Activated CD8-positive, alpha-beta T cell treated with anti-CD3 and anti-CD28 coated beads for 36 hours (primary cell): ENCODE data around the gene GDPGP1. TPM values are rescaled to one million over a fixed set of nuclear protein-coding genes. Genes with fewer than 3 reads are reported as not detected.

Source experiments
- ATAC-seq: fragments of 200-7000 bp; cut with Tn5 transposase; one replicate; pipeline ENCODE4 v1.10.0; 2021; ENCODE audit warnings: mild to moderate bottlenecking, moderate library complexity
- CTCF ChIA-PET: fragments of 350-600 bp; sonication (Branson Sonifier 250); formaldehyde crosslinking; loops from one replicate; lab custom pipeline; 2021; ENCODE audit warnings: antibody characterized with exemption; lab: Charles Lee
- POLR2A ChIA-PET: fragments of 350-600 bp; sonication (Branson Sonifier 250); formaldehyde crosslinking; loops from one replicate; lab custom pipeline; 2021; ENCODE audit warnings: antibody characterized with exemption; lab: Charles Lee
- DNase-seq: peaks from one replicate; pipeline ENCODE4 v3.0.0-alpha.2; 2020
- H3K27ac Mint-ChIP-seq: one replicate; pipeline ENCODE4 v1.8.0; 2021; ENCODE audit warnings: mild to moderate bottlenecking, mixed read lengths
- H3K27me3 Mint-ChIP-seq: one replicate; pipeline ENCODE4 v1.8.0; 2021; ENCODE audit warnings: mixed read lengths
- H3K36me3 Mint-ChIP-seq: one replicate; pipeline ENCODE4 v1.8.0; 2021; ENCODE audit warnings: low read depth, mixed read lengths
- H3K4me1 Mint-ChIP-seq: one replicate; pipeline ENCODE4 v1.8.0; 2021; ENCODE audit warnings: low read depth, mixed read lengths
- H3K4me3 Mint-ChIP-seq: one replicate; pipeline ENCODE4 v1.8.0; 2021; ENCODE audit warnings: mild to moderate bottlenecking, moderate library complexity, mixed read lengths
- H3K9me3 Mint-ChIP-seq: one replicate; pipeline ENCODE4 v1.8.0; 2021; ENCODE audit warnings: mixed read lengths
- intact Hi-C: fragments of 100-400 bp; cut with micrococcal nuclease; formaldehyde crosslinking; loops from one replicate; pipeline ENCODE4 v1.10.0; 2022
- total RNA-seq, 2 experiments: library from RNA; stranded (reverse); gene quantifications; one replicate each; pipeline ENCODE4 v1.2.3, GENCODE V29; 2021
- TF ChIP-seq, protein P1 (sequence below): fragments of 200-600 bp; IDR thresholded peaks from one replicate; pipeline ENCODE4 v1.8.0; 2022; ENCODE audit warnings: antibody characterized with exemption, mild to moderate bottlenecking

GDPGP1 gene
- total RNA-seq, 2 experiments from 2014 or later, result 5.2 to 6.4 TPM

DNA sequence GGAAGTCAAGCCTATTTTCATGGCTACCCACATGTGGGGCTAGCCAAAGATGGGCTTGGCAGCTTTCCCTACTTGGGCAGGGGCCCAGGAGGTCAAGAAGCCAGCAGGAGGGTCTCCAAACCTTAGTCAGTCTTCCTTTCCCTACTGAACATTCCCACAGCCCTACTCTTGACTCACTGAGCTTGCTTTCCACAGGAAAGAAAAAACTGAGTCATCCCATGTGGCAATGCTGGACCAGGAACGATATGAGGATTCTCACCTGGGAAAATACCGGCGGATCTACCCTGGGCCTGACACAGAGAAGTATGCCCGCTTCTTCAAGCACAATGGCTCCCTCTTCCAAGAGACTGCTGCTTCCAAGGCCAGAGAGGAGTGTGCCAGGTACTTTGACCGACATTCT lies 27.8 kb downstream of the GDPGP1 start:
- Mint-ChIP-seq H3K27me3 (no peaks in the 10 kb centered on the region), H3K9me3 (no peaks in the 10 kb centered on the region), H3K36me3 (peaks cover 9% of the 10 kb centered on the region), H3K4me1 (peaks cover 12% of the 10 kb centered on the region), H3K4me3 (no peak overlapping the region), H3K27ac (no peak overlapping the region)
- ChIA-PET CTCF (interaction anchor here (0.8 to 1.7 kb wide), 3 partner anchors 12 to 221 kb away, joined by 3 to 4 read pairs (median 3); no protein-coding TSS in a partner anchor), POLR2A (interaction anchor here (0.9 to 1.0 kb wide), 3 partner anchors 10 to 356 kb away, joined by 3 read pairs; no protein-coding TSS in a partner anchor)
- TF ChIP-seq, protein P1, sequence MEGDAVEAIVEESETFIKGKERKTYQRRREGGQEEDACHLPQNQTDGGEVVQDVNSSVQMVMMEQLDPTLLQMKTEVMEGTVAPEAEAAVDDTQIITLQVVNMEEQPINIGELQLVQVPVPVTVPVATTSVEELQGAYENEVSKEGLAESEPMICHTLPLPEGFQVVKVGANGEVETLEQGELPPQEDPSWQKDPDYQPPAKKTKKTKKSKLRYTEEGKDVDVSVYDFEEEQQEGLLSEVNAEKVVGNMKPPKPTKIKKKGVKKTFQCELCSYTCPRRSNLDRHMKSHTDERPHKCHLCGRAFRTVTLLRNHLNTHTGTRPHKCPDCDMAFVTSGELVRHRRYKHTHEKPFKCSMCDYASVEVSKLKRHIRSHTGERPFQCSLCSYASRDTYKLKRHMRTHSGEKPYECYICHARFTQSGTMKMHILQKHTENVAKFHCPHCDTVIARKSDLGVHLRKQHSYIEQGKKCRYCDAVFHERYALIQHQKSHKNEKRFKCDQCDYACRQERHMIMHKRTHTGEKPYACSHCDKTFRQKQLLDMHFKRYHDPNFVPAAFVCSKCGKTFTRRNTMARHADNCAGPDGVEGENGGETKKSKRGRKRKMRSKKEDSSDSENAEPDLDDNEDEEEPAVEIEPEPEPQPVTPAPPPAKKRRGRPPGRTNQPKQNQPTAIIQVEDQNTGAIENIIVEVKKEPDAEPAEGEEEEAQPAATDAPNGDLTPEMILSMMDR, result no peak
- DNase-seq (no peak), ATAC-seq (no peak)
- intact Hi-C loops, result no loop called here

GRCh38 chr15:90262426-90262825 lies 28.4 kb downstream of the GDPGP1 start:
- Mint-ChIP-seq H3K9me3 (no peaks in the 10 kb centered on the region), H3K27me3 (no peaks in the 10 kb centered on the region), H3K36me3 (peaks cover 14% of the 10 kb centered on the region), H3K4me3 (no peak overlapping the region), H3K4me1 (peaks cover 12% of the 10 kb centered on the region), H3K27ac (no peak overlapping the region)
- TF ChIP-seq, protein P1, result no peak
- intact Hi-C loops, result no loop called here
- ChIA-PET CTCF (interaction anchor here (0.7 to 1.7 kb wide), 3 partner anchors 12 to 220 kb away, joined by 3 to 4 read pairs (median 4); no protein-coding TSS in a partner anchor), POLR2A (interaction anchor here (0.9 to 1.1 kb wide), 4 partner anchors 11 to 356 kb away, joined by 3 read pairs; no protein-coding TSS in a partner anchor)
- no peak for ATAC-seq
- no peak for DNase-seq

- Mint-ChIP-seq H3K9me3 (no peaks in the 10 kb centered on the region), H3K27ac (peak overlapping the region; percentile 99), H3K27me3 (no peaks in the 10 kb centered on the region), H3K4me1 (peaks cover 26% of the 10 kb centered on the region), H3K4me3 (peak overlapping the region; percentile 85), H3K36me3 (peaks cover 27% of the 10 kb centered on the region)
- POLR2A ChIA-PET, result interaction anchor here (1.8 kb wide), 1 partner anchor 29 kb away, joined by 9 read pairs; no protein-coding TSS in a partner anchor
- CTCF ChIA-PET, result no interaction called here
- intact Hi-C loops, result loop anchor here (5.0 kb wide), 1 partner anchor 32 kb away; the partner anchor contains the start of genes CIB1 and GDPGP1
- DNase-seq (peak; percentile 54), ATAC-seq (peak; percentile 51)
- TF ChIP-seq, protein P1, result no peak
Measured at GRCh38 chr15:90264671-90265070, 30.7 kb downstream of the GDPGP1 start.

- peak within 1 kb of the TSS; percentile 99 for H3K27ac Mint-ChIP-seq
- ATAC-seq, result peak; percentile 89
- ChIA-PET CTCF (interaction anchor here (1.3 kb wide), 1 partner anchor 16 kb away, joined by 3 read pairs; no protein-coding TSS in a partner anchor), POLR2A (interaction anchor here (0.5 to 1.8 kb wide), 14 partner anchors 8 to 667 kb away, joined by 3 to 9 read pairs (median 4); partner anchors contain the start of genes HDDC3 and TTLL13)
- H3K9me3 Mint-ChIP-seq, result no peaks in the 10 kb centered on the region
- TF ChIP-seq, protein P1, result no peak
- intact Hi-C loops, result loop anchor here (5.0 kb wide), 1 partner anchor 33 kb away; the partner anchor contains the start of genes CIB1 and GDPGP1
- H3K36me3 Mint-ChIP-seq, result peaks cover 34% of the 10 kb centered on the region
- DNase-seq, result peak; percentile 96
- H3K4me1 Mint-ChIP-seq, result peaks cover 32% of the 10 kb centered on the region
- H3K27me3 Mint-ChIP-seq, result no peaks in the 10 kb centered on the region
- H3K4me3 Mint-ChIP-seq, result peak within 1 kb of the TSS; percentile 85
Measured at GRCh38 chr15:90265271-90266060, 31.5 kb downstream of the GDPGP1 start, which contains the start of gene NGRN. Gene NGRN, plus strand, starts transcription at chr15:90265672. Its CDS starts 41 bp downstream, at chr15:90265713.
